ENCODE results near the gene CD8B. TPM values are rescaled to one million over a fixed set of nuclear protein-coding genes. Genes with fewer than 3 reads are reported as not detected.

CD8B gene
- total and polyA plus RNA-seq, 2 of the 13 experiments (the other 11 are each of a cell fraction or from before 2014, with no cell fraction given), result 0.04 TPM; not detected in 1

DNA sequence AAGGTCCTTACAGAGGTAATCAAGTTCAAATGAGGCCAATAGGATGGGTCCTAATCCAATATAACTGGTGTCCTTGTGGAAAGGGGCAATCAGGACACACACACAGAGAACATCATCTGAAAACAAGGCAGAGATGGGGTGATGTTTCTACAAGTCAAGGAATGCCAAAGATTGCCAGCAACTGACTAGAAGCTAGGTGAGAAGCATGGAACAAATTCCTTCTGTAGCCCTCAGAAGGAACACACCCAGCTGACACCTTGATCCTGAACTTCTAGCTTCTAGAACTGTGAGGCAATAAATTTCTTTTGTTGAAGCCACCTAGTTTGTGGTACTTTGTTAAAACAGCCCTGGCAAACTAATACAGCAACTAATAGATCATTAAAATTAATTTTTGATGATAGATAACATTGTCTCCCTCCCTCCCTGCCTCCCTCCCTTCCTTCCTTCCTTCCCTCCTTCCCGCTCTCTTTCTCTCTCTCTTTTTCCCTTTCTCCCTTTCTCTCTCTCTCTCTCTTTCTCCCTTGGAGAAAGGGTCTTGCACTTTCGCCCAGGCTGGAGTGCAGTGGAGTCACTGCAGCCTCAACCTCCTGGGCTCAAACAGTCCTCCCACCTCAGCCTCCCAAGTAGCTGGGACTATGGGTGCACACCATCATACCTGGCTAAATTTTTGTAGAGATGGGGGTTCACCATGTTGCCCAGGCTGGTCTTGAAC, 60.7 kb downstream of the CD8B start:
- Histone ChIP-seq H3K27me3 (ENCODE audit: control insufficient read depth in 1 of 2, insufficient read depth in 2 of 2, low read length in 2 of 2) (0 out of 5 replicates have a peak, but pooled peaks cover 0 to under 1% of the 10 kb centered on the region in 2 experiments), H3K4me3 (replicated peaks in 1 of 3; ENCODE audit: insufficient read depth in 1 of 3, low read depth in 2 of 3, low read length in 3 of 3) (no peak overlapping the region), H3K9me3 (ENCODE audit: low read length) (peaks cover 18% of the 10 kb centered on the region), H3K9ac (ENCODE audit: insufficient read depth, low read depth, low read length) (no peak overlapping the region), H3K36me3 (replicated peaks in 1 of 2; ENCODE audit: control insufficient read depth in 1 of 2, insufficient read depth in 2 of 2, low read length in 2 of 2) (no peaks in the 10 kb centered on the region), H3K27ac (ENCODE audit: extremely low read length, insufficient read depth, low read length) (no peak overlapping the region), H4K20me1 (ENCODE audit: insufficient read depth, low read length) (no peaks in the 10 kb centered on the region), H3K4me2 (ENCODE audit: low read depth, low read length) (no peak overlapping the region), H2AFZ (ENCODE audit: low read length) (no peak overlapping the region), H3K79me2 (ENCODE audit: insufficient read depth, low read length) (no peaks in the 10 kb centered on the region), H3K4me1 (ENCODE audit: insufficient read depth, low read length) (peaks cover 1% of the 10 kb centered on the region; the same call in 1 of the 2 replicates)
- in situ Hi-C loops (cut with HindIII; ENCODE audit: extremely low pct_ligation_motif_present, low pct_unique_long_range_greater_than_20kb) (loop anchor here (25.0 kb wide), 1 partner anchor 136 kb away; the partner anchor contains the start of gene RGPD1), intact Hi-C loops (cut with micrococcal nuclease; ENCODE audit: unreplicated experiment) (no loop called here)
- WGBS (ENCODE audit: low lambda C conversion rate), result 49% methylated on average over 2 of the region's 2 CpGs
- POLR2A ChIA-PET, result no interaction called here
- no TSS peak for BruUV-seq (replicated peaks)
- DNase-seq (ENCODE audit: low spot score) (no peak), FAIRE-seq (no peak), ATAC-seq (no peak)
- CTCF ChIA-PET (ENCODE audit: low intra/inter-chr PET ratio, low total read pairs), result no interaction called here
- TF ChIP-seq ZSCAN30 (CRISPR knock-in tag; IDR thresholded peaks at IDR 0.05), result no peak
- TF ChIP-seq ZNF678 (CRISPR knock-in tag; IDR thresholded peaks at IDR 0.05), result no peak
- TF ChIP-seq, protein P1, sequence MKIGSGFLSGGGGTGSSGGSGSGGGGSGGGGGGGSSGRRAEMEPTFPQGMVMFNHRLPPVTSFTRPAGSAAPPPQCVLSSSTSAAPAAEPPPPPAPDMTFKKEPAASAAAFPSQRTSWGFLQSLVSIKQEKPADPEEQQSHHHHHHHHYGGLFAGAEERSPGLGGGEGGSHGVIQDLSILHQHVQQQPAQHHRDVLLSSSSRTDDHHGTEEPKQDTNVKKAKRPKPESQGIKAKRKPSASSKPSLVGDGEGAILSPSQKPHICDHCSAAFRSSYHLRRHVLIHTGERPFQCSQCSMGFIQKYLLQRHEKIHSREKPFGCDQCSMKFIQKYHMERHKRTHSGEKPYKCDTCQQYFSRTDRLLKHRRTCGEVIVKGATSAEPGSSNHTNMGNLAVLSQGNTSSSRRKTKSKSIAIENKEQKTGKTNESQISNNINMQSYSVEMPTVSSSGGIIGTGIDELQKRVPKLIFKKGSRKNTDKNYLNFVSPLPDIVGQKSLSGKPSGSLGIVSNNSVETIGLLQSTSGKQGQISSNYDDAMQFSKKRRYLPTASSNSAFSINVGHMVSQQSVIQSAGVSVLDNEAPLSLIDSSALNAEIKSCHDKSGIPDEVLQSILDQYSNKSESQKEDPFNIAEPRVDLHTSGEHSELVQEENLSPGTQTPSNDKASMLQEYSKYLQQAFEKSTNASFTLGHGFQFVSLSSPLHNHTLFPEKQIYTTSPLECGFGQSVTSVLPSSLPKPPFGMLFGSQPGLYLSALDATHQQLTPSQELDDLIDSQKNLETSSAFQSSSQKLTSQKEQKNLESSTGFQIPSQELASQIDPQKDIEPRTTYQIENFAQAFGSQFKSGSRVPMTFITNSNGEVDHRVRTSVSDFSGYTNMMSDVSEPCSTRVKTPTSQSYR (CRISPR knock-in tag; IDR thresholded peaks at IDR 0.05; ENCODE audit: borderline replicate concordance), result no peak
- TF ChIP-seq CENPX (CRISPR knock-in tag; IDR thresholded peaks at IDR 0.05), result no peak
- no peak for TF ChIP-seq ATF1 (CRISPR knock-in tag; IDR thresholded peaks at IDR 0.05)
- no peak for TF ChIP-seq ZNF10 (CRISPR knock-in tag; IDR thresholded peaks at IDR 0.05; ENCODE audit: borderline replicate concordance, low read depth)
- TF ChIP-seq ZUFSP (CRISPR knock-in tag; IDR thresholded peaks at IDR 0.05; ENCODE audit: borderline replicate concordance), result no peak
- TF ChIP-seq, protein P2, sequence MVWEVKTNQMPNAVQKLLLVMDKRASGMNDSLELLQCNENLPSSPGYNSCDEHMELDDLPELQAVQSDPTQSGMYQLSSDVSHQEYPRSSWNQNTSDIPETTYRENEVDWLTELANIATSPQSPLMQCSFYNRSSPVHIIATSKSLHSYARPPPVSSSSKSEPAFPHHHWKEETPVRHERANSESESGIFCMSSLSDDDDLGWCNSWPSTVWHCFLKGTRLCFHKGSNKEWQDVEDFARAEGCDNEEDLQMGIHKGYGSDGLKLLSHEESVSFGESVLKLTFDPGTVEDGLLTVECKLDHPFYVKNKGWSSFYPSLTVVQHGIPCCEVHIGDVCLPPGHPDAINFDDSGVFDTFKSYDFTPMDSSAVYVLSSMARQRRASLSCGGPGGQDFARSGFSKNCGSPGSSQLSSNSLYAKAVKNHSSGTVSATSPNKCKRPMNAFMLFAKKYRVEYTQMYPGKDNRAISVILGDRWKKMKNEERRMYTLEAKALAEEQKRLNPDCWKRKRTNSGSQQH (CRISPR knock-in tag; IDR thresholded peaks at IDR 0.05; ENCODE audit: low read depth), result no peak
- TF ChIP-seq POLR2AphosphoS5 (IDR thresholded peaks at IDR 0.05; ENCODE audit: low read depth, low read length), result no peak
- TF ChIP-seq, protein P3, sequence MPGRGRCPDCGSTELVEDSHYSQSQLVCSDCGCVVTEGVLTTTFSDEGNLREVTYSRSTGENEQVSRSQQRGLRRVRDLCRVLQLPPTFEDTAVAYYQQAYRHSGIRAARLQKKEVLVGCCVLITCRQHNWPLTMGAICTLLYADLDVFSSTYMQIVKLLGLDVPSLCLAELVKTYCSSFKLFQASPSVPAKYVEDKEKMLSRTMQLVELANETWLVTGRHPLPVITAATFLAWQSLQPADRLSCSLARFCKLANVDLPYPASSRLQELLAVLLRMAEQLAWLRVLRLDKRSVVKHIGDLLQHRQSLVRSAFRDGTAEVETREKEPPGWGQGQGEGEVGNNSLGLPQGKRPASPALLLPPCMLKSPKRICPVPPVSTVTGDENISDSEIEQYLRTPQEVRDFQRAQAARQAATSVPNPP (CRISPR knock-in tag; IDR thresholded peaks at IDR 0.05), result no peak
- TF ChIP-seq ZNF12 (CRISPR knock-in tag; IDR thresholded peaks at IDR 0.05), result no peak
- TF ChIP-seq ZNF629 (CRISPR knock-in tag; conservative IDR thresholded peaks at IDR 0.05), result no peak
- TF ChIP-seq ATF7 (IDR thresholded peaks at IDR 0.05), result no peak
- no peak for TF ChIP-seq ATF7 (CRISPR knock-in tag; IDR thresholded peaks at IDR 0.05)
- TF ChIP-seq SRY (CRISPR knock-in tag; IDR thresholded peaks at IDR 0.05), result no peak
- TF ChIP-seq ZNF232 (CRISPR knock-in tag; IDR thresholded peaks at IDR 0.05; ENCODE audit: borderline replicate concordance), result no peak
